Keratinocyte (primary cell): ENCODE data around the gene THOC2. TPM values are rescaled to one million over a fixed set of nuclear protein-coding genes. Genes with fewer than 3 reads are reported as not detected.

ENCODE experiments used
- DNase-seq: peaks from one replicate; pipeline ENCODE4 v3.0.0-alpha.2; 2011; ENCODE audit warnings: low read depth, missing footprints, low spot score
- FAIRE-seq: peaks from 2 replicates; lab custom pipeline; 2011; peaks lifted over from hg19 to GRCh38; lab: Jason Lieb, UNC
- H2AFZ ChIP-seq: 2 replicates; pipeline ENCODE4 v1.6.0; 2012; ENCODE audit warnings: low read length, control low read depth, inconsistent platforms; ENCODE audit not compliant: control insufficient read depth
- H3K27ac ChIP-seq: 2 replicates; pipeline ENCODE4 v1.5.1; 2011; ENCODE audit warnings: low read length; ENCODE audit not compliant: control insufficient read depth, insufficient read depth
- H3K27me3 ChIP-seq: 3 replicates; pipeline ENCODE4 v1.6.0; 2011; ENCODE audit warnings: low read length; ENCODE audit not compliant: control insufficient read depth, insufficient read depth; ENCODE audit errors: extremely low read depth
- H3K36me3 ChIP-seq, 2 experiments: 2 replicates in 1 of 2; 3 replicates in 1 of 2; pipeline ENCODE4 v1.5.1; 2011; ENCODE audit warnings: low read length in 2 of 2, mild to moderate bottlenecking in 1 of 2; ENCODE audit not compliant: control insufficient read depth in 2 of 2, insufficient read depth in 2 of 2; ENCODE audit errors: extremely low read depth in 1 of 2
- H3K4me1 ChIP-seq: 3 replicates; pipeline ENCODE4 v1.5.1; 2011; ENCODE audit warnings: low read length; ENCODE audit not compliant: control insufficient read depth, insufficient read depth; ENCODE audit errors: extremely low read depth
- H3K4me2 ChIP-seq: 3 replicates; pipeline ENCODE4 v1.6.0; 2011; ENCODE audit warnings: low read depth, low read length; ENCODE audit not compliant: control insufficient read depth, insufficient read depth; ENCODE audit errors: extremely low read depth
- H3K4me3 ChIP-seq, 3 experiments: fragments of 200-600 bp in 1 of 3; sonication (generic) in 1 of 3; 2 replicates in 2 of 3; 3 replicates in 1 of 3; pipeline ENCODE4 v1.5.1; 2011 to 2016; ENCODE audit warnings: low read length in 3 of 3, mild to moderate bottlenecking in 3 of 3, control low read depth in 2 of 3, inconsistent platforms in 1 of 3, low read depth in 1 of 3, mixed read lengths in 1 of 3, mixed run types in 1 of 3, moderate library complexity in 1 of 3; ENCODE audit not compliant: control insufficient read depth in 2 of 3, insufficient read depth in 2 of 3; ENCODE audit errors: extremely low read depth in 1 of 3
- H3K79me2 ChIP-seq: 2 replicates; pipeline ENCODE4 v1.6.0; 2012; ENCODE audit warnings: low read length; ENCODE audit not compliant: control insufficient read depth, insufficient read depth
- H3K9ac ChIP-seq: 3 replicates; pipeline ENCODE4 v1.6.0; 2011; ENCODE audit warnings: low read length; ENCODE audit not compliant: control insufficient read depth, insufficient read depth; ENCODE audit errors: extremely low read depth
- H3K9me1 ChIP-seq: 3 replicates; pipeline ENCODE4 v1.6.0; 2011; ENCODE audit warnings: low read length; ENCODE audit not compliant: control insufficient read depth, insufficient read depth; ENCODE audit errors: extremely low read depth
- H3K9me3 ChIP-seq: 2 replicates; pipeline ENCODE4 v1.5.1; 2012; ENCODE audit warnings: low read depth, low read length; ENCODE audit not compliant: control insufficient read depth
- H4K20me1 ChIP-seq: 3 replicates; pipeline ENCODE4 v1.6.0; 2011; ENCODE audit warnings: low read length; ENCODE audit not compliant: control insufficient read depth, insufficient read depth; ENCODE audit errors: extremely low read depth
- CTCF ChIP-seq, 3 experiments: IDR thresholded peaks in 1 of 3; conservative IDR thresholded peaks in 1 of 3; optimal IDR thresholded peaks in 1 of 3; 2 replicates in 2 of 3; 3 replicates in 1 of 3; pipeline versions ENCODE3 to v1.5.1; 2011; ENCODE audit warnings: low read length in 3 of 3, mild to moderate bottlenecking in 3 of 3, moderate library complexity in 2 of 3, control low read depth in 1 of 3, inconsistent platforms in 1 of 3; ENCODE audit not compliant: insufficient read depth in 2 of 3; ENCODE audit errors: extremely low read depth in 1 of 3
- EZH2 ChIP-seq: IDR thresholded peaks from one replicate; pipeline ENCODE4 v1.6.1; 2012; ENCODE audit warnings: inconsistent platforms, mild to moderate bottlenecking, low read length, moderate library complexity
- dilution Hi-C: fragments of 300-500 bp; cut with MboI; formaldehyde crosslinking; loops from one replicate; pipeline ENCODE4 v1.7.0; 2020; ENCODE audit warnings: low sequenced_read_pairs; ENCODE audit not compliant: extremely low pct_ligation_motif_present
- polyA plus RNA-seq, 5 experiments: library from polyadenylated mRNA; depleted of rRNA in 3 of 5; stranded (reverse) in 3 of 5; stranded (forward) in 1 of 5; unstranded in 1 of 5; fragments of >200 nt; gene quantifications; 1 replicate in 1 of 5; 2 replicates in 3 of 5; 3 replicates in 1 of 5; pipeline versions ENCODE4 v1.2.1 to v1.2.3, GENCODE V29; 2011 to 2012; ENCODE audit warnings: missing spikeins in 2 of 5, low read depth in 1 of 5, low replicate concordance in 1 of 5

Gene THOC2
- polyA plus RNA-seq, 1 donor (not counting 4 experiments of a cell fraction or from before 2014, with no cell fraction given) = 61.1 TPM

- Histone ChIP-seq H3K9me3 (no peaks in the 10 kb centered on the region), H3K36me3 (no peaks in the 10 kb centered on the region), H3K4me1 (no peaks in the 10 kb centered on the region), H3K4me2 (no peak overlapping the region), H4K20me1 (no peaks in the 10 kb centered on the region), H3K9me1 (no peaks in the 10 kb centered on the region), H3K9ac (no peak overlapping the region), H3K4me3 (no peak overlapping the region), H3K27ac (no peak overlapping the region), H3K27me3 (no peaks in the 10 kb centered on the region), H2AFZ (no peak overlapping the region), H3K79me2 (no peaks in the 10 kb centered on the region)
- FAIRE-seq (no peak), DNase-seq (no peak)
- dilution Hi-C loops = no loop called here
- TF ChIP-seq EZH2 (no peak), CTCF (optimal IDR thresholded peaks at IDR 0.05 in 1 of 3, IDR thresholded peaks at IDR 0.05 in 1 of 3, conservative IDR thresholded peaks at IDR 0.05 in 1 of 3; ENCODE audit: extremely low read depth in 1 of 3, insufficient read depth in 2 of 3, low read length in 3 of 3) (no peak)
Observed at GRCh38 chrX:123742440-123742839, 9.6 kb upstream of the THOC2 start.

DNA sequence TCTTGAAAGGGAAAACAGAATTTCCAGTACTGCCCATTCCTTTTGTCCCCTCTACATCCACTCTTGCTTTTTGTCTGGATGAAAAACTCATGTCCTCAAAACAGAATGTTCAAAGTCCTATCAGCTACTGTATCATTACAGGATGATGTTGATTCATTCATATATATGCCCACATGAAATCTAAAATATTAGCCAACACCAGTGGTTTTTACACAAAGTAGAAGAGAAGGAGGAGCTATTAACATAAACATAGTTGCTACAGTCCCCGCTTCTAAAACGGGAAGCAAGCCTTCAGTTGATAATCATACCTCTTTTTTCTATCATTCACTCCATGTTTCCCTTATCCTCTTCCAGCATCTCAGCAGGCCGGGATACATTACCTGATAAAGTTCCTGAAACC, 7.7 kb upstream of the THOC2 start:
- H3K9me1 ChIP-seq = no peaks in the 10 kb centered on the region

More for the DNA sequence above, 7.7 kb upstream of the THOC2 start:
- Histone ChIP-seq H4K20me1 (no peaks in the 10 kb centered on the region), H3K9me3 (no peaks in the 10 kb centered on the region), H3K36me3 (no peaks in the 10 kb centered on the region), H3K27ac (no peak overlapping the region), H3K9ac (no peak overlapping the region), H3K4me1 (no peaks in the 10 kb centered on the region), H3K27me3 (no peaks in the 10 kb centered on the region), H3K4me2 (no peak overlapping the region), H3K79me2 (no peaks in the 10 kb centered on the region), H3K4me3 (no peak overlapping the region), H2AFZ (no peak overlapping the region)
- DNase-seq (no peak), FAIRE-seq (no peak)
- dilution Hi-C loops = no loop called here
- TF ChIP-seq EZH2 (no peak), CTCF (optimal IDR thresholded peaks at IDR 0.05 in 1 of 3, IDR thresholded peaks at IDR 0.05 in 1 of 3, conservative IDR thresholded peaks at IDR 0.05 in 1 of 3; ENCODE audit: extremely low read depth in 1 of 3, insufficient read depth in 2 of 3, low read length in 3 of 3) (no peak)
